Mucosa of descending colon (tissue), 3 donors: ENCODE results near the gene MED13L. TPM values are rescaled to one million over a fixed set of nuclear protein-coding genes. Genes with fewer than 3 reads are reported as not detected.

ENCODE experiments used
- ATAC-seq: fragments of 200-7000 bp; cut with Tn5 transposase; one replicate; pipeline ENCODE4 v1.9.1; 2020; ENCODE audit warnings: mild to moderate bottlenecking, moderate library complexity
- DNase-seq, 3 donors: peaks; one replicate each; pipeline ENCODE4 v3.0.0-alpha.2; 2020
- H3K36me3 ChIP-seq: fragments of 200-600 bp; one replicate; pipeline ENCODE4 v1.8.0; 2021; ENCODE audit warnings: low read depth, mild to moderate bottlenecking
- H3K4me1 ChIP-seq: fragments of 200-600 bp; one replicate; pipeline ENCODE4 v1.8.0; 2021; ENCODE audit warnings: low read depth, mild to moderate bottlenecking
- H3K4me3 ChIP-seq: fragments of 200-600 bp; one replicate; pipeline ENCODE4 v1.8.0; 2021; ENCODE audit warnings: mild to moderate bottlenecking
- H3K9me3 ChIP-seq: fragments of 200-600 bp; one replicate; pipeline ENCODE4 v1.8.0; 2021; ENCODE audit warnings: mild to moderate bottlenecking
- CTCF ChIP-seq: fragments of 200-600 bp; IDR thresholded peaks from one replicate; pipeline ENCODE4 v1.8.0; 2022; ENCODE audit warnings: antibody characterized with exemption, mild to moderate bottlenecking
- intact Hi-C, 2 donors: fragments of 100-400 bp; cut with DNase I in 1 of 2; cut with micrococcal nuclease in 1 of 2; formaldehyde crosslinking; loops; one replicate each; pipeline versions ENCODE4 v1.11.0 to v1.11.1; 2022; cut with DNase I, micrococcal nuclease
- total RNA-seq, 3 donors: library from RNA; stranded (reverse); fragmentation: NEBNext Ultra II Directional in 2 of 3; extraction: Animal tissue kit (Norgen Biotek cat#: 25700) in 2 of 3; gene quantifications; one replicate each; pipeline versions ENCODE4 v1.2.1 to v1.2.4, GENCODE V29; 2021 to 2023
- donor health status: DM: no; HTN: no; CAD: no; lungs with moderate emphysema.
- donor health status: DM: no; HTN: no; CAD: no.
- donor health status: DM: no; HTN: yes; CAD: no.

The MED13L gene
- total RNA-seq, 3 donors from 2014 or later: 96.9 to 165 (median 135) TPM

DNA sequence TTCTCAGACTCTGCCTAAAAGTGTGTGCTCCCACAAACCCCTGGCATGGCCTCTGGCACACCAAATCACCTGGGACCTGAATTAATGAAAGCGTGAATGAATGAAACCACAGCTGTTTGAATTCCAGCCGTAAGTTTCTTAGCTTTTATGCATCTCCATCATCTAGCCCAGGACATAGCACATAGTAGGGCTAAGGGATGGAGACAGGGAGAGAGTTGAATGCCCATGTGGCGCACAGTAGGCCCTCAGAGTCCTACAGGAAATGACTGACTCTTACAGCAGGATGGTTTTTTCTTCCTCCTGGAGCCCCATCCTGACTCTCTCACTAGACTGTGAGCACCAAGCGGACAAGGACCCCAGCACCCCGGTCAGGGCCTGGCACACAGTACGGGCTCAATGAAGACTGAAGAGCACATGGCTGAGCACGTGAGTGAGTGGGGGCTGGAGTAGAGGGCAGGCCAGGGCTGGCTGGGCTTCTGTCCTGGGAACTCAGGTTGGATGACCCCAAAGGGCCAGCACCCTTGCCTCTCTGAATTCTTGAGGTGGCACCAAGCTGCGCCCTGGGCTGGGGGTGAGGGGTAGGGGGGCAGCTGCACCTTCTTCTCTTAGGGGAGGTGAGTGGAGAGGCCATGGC is 351.3 kb downstream of the MED13L start:
- Histone ChIP-seq H3K4me3 (no peak overlapping the region), H3K36me3 (no peaks in the 10 kb centered on the region), H3K9me3 (peaks cover 8% of the 10 kb centered on the region), H3K4me1 (no peaks in the 10 kb centered on the region)
- DNase-seq: no peak
- intact Hi-C loops: no loop called here
- ATAC-seq: no peak
- no peak for TF ChIP-seq CTCF

GRCh38 chr12:115923851-115924250 is 353.6 kb downstream of the MED13L start:
- ATAC-seq (no peak), DNase-seq (no peak)
- no peak overlapping the region for H3K4me3 ChIP-seq
- H3K4me1 ChIP-seq: no peaks in the 10 kb centered on the region
- TF ChIP-seq CTCF: no peak
- no peaks in the 10 kb centered on the region for H3K36me3 ChIP-seq
- peaks cover 8% of the 10 kb centered on the region for H3K9me3 ChIP-seq
- intact Hi-C loops: no loop called here

DNA sequence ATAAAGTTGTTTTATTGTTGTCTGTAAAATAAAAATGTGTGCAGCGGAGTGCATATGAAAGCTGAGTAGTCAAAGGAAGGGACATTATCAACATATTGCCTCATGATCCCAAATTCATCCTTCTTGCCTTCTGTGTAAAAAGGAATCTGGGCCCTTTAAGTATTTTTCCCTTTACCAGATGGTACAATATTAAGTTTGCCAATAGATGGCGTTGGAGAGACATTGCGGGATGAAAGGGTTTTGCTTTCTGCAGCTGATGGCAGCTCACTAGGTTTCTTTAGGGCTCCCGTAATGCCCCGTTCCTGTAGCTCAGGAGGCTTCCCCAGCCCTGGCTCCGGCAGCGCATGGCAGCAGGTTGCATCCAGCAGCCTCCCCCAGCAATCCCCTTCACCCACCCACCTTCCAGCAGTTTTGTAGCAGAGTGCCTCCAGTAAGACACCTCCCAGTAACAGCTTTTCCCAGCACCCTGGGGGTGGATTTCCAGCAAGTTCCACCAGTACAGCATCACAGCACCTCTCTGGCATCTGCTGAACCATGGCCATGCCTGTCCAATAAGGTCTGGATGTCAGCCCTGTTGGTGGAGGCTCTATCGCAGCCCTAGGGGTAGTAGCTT is 354.4 kb downstream of the MED13L start:
- ATAC-seq (no peak), DNase-seq (no peak)
- no peaks in the 10 kb centered on the region for H3K36me3 ChIP-seq
- peaks cover 8% of the 10 kb centered on the region for H3K9me3 ChIP-seq
- intact Hi-C loops: no loop called here
- TF ChIP-seq CTCF: no peak
- H3K4me3 ChIP-seq: no peak overlapping the region
- H3K4me1 ChIP-seq: no peaks in the 10 kb centered on the region

DNA sequence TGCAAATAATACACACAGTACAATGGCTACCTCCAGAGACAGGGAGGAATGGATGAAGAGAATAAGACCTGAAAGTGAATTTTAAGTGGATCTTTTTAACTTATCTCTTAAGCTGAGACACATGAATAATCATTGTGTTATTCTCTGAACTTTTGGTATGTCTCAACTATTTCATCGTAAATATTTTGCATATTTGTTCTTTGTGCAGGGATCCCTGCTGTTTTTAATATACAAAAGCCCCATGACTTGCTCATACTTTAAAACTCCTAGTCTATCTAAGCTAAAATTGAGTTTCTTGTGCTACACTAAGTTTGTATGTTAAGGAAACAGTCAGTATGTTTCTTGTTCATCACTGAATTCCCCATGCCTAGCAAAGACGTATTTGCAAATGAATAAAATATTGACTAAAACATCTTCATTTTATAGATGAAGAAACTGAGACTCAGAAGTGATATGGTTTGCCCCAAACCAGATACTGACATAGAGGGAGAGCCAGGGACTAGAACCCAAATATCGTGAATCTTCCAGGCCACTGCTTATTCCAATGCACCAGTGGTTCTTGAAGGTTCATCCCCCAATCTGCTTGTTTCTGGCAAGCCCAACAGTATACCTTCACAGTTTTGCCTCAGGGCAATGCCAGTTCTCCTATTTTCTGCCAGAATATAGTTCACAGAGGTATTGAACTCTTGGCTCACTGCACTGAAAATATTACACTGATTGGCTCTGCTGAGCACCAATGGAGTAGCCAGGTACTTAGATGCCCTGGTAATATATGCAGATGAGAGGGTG is 356.9 kb downstream of the MED13L start:
- TF ChIP-seq CTCF: no peak
- H3K9me3 ChIP-seq: peaks cover 8% of the 10 kb centered on the region
- H3K4me1 ChIP-seq: peaks cover 5% of the 10 kb centered on the region
- H3K36me3 ChIP-seq: no peaks in the 10 kb centered on the region
- ATAC-seq: no peak
- no peak overlapping the region for H3K4me3 ChIP-seq
- intact Hi-C loops: no loop called here
- DNase-seq: no peak

DNA sequence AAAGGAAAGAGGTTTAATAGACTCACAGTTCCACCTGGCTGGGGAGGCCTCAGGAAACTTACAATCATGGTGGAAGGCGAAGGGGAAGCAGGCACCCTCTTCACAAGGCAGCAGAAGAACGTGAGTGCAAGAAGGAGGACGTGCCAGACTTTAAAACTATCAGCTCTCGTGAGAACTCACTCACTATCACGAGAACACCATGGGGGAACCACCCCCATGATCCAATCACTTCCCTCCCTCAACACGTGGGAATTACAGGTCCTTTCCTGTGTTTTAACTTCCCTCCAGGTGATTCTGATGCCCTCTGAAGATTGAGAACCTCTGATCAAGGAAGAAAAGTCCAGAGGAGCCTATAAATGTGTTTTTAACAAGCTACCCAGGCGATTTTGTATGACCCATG is 358.7 kb downstream of the MED13L start:
- no peak overlapping the region for H3K4me3 ChIP-seq
- H3K4me1 ChIP-seq: peaks cover 5% of the 10 kb centered on the region
- ATAC-seq (no peak), DNase-seq (no peak)
- no peaks in the 10 kb centered on the region for H3K36me3 ChIP-seq
- no peak for TF ChIP-seq CTCF
- H3K9me3 ChIP-seq: peaks cover 8% of the 10 kb centered on the region
- intact Hi-C loops: loop anchor here (5.0 to 10.0 kb wide), 2 partner anchors 1256 to 1934 kb away; no protein-coding TSS in a partner anchor
